ENCODE data around the gene CDH4.

DNA sequence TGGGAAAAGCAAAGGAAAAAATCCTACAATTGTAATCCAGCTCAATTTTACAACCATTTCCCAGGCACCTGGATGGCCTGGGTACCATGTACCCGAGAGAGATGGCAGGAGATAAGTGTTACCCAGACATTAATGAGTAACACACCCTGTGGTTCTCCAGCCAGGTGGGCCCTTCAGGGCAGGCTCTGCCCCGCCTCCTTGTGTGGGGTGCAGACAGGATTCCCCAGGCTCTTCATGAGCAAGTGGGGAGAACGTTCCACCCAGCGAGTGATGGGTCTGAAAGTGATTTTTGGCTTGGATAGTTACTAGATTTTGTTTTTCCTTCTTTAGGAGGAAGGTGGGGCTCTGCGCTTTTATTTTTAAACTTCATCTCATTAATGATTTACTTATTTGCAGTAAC is 569.7 kb downstream of the CDH4 start:
- no peak for TF ChIP-seq EZH2 (IDR thresholded peaks at IDR 0.05; ENCODE audit: low read length)
- TF ChIP-seq, protein P1, sequence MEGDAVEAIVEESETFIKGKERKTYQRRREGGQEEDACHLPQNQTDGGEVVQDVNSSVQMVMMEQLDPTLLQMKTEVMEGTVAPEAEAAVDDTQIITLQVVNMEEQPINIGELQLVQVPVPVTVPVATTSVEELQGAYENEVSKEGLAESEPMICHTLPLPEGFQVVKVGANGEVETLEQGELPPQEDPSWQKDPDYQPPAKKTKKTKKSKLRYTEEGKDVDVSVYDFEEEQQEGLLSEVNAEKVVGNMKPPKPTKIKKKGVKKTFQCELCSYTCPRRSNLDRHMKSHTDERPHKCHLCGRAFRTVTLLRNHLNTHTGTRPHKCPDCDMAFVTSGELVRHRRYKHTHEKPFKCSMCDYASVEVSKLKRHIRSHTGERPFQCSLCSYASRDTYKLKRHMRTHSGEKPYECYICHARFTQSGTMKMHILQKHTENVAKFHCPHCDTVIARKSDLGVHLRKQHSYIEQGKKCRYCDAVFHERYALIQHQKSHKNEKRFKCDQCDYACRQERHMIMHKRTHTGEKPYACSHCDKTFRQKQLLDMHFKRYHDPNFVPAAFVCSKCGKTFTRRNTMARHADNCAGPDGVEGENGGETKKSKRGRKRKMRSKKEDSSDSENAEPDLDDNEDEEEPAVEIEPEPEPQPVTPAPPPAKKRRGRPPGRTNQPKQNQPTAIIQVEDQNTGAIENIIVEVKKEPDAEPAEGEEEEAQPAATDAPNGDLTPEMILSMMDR (optimal IDR thresholded peaks at IDR 0.05 in 1 of 3, IDR thresholded peaks at IDR 0.05 in 1 of 3, conservative IDR thresholded peaks at IDR 0.05 in 1 of 3; ENCODE audit: extremely low read depth in 1 of 3, insufficient read depth in 2 of 3, low read length in 3 of 3): no peak

All from keratinocyte (primary cell).